Ovary (tissue), 3 donors: ENCODE data around the gene SOX30.

ENCODE experiments used
- POLR2A ChIP-seq: fragments of 450-650 bp; IDR thresholded peaks from one replicate; pipeline ENCODE4 v1.6.1; 2017; ENCODE audit warnings: antibody characterized with exemption, mild to moderate bottlenecking, moderate library complexity
- TF ChIP-seq, protein P1 (sequence below), 3 donors: fragments of 450-650 bp in 2 of 3; fragments of 200-600 bp in 1 of 3; IDR thresholded peaks; one replicate each; pipeline versions ENCODE4 v1.5.1 to v1.8.0; 2016 to 2022; ENCODE audit warnings: antibody characterized with exemption in 3 of 3, mild to moderate bottlenecking in 1 of 3
- donor health status: DM: no; HTN: no; CAD: no.

DNA sequence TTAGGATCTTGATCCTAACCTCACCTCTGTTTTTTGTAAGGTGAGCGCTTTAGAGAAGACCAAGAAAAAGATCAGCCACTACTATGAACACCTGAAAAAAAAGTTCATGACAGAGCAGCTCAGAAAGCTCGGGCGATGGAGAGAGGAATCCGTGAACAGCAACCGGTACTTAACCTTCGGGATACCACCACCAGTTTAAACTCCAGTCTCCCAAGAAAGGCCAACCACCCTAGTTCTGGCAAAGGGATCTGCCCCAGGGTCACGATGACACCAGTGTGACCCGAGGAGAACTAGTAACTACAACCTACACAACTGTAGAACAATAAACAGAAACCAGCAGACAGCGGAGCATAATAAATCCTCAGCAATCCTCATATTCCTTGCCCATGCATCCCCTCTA is 27.6 kb upstream of the SOX30 start:
- TF ChIP-seq, protein P1, sequence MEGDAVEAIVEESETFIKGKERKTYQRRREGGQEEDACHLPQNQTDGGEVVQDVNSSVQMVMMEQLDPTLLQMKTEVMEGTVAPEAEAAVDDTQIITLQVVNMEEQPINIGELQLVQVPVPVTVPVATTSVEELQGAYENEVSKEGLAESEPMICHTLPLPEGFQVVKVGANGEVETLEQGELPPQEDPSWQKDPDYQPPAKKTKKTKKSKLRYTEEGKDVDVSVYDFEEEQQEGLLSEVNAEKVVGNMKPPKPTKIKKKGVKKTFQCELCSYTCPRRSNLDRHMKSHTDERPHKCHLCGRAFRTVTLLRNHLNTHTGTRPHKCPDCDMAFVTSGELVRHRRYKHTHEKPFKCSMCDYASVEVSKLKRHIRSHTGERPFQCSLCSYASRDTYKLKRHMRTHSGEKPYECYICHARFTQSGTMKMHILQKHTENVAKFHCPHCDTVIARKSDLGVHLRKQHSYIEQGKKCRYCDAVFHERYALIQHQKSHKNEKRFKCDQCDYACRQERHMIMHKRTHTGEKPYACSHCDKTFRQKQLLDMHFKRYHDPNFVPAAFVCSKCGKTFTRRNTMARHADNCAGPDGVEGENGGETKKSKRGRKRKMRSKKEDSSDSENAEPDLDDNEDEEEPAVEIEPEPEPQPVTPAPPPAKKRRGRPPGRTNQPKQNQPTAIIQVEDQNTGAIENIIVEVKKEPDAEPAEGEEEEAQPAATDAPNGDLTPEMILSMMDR (IDR thresholded peaks at IDR 0.05), result no peak
- TF ChIP-seq POLR2A, result no peak
